Neural cell (in vitro differentiated cells): Measurements from ENCODE around the gene RELT. TPM values are rescaled to one million over a fixed set of nuclear protein-coding genes. Genes with fewer than 3 reads are reported as not detected.

ENCODE experiments used
- H2AFZ ChIP-seq: fragments of 200-600, 300-800 bp; sonication (generic), shearing (Covaris generic); 2 replicates; pipeline ENCODE4 v1.6.0; 2014; ENCODE audit warnings: low read depth, mild to moderate bottlenecking, antibody characterized with exemption, low read length, moderate library complexity
- H3F3A ChIP-seq: fragments of 200-600 bp; shearing (Covaris generic); 2 replicates; pipeline ENCODE4 v1.6.1; 2016; ENCODE audit warnings: mild to moderate bottlenecking, moderate library complexity, mixed read lengths, antibody characterized with exemption, low read length; ENCODE audit not compliant: insufficient read depth, poor library complexity, severe bottlenecking
- H3K27ac ChIP-seq: fragments of 200-600, 300-800 bp; sonication (generic), shearing (Covaris generic); 2 replicates; pipeline ENCODE4 v1.5.1; 2014; ENCODE audit warnings: mild to moderate bottlenecking, low read length, moderate library complexity
- H3K27me3 ChIP-seq: fragments of 300-800, 200-600 bp; sonication (generic), shearing (Covaris generic); 2 replicates; pipeline ENCODE4 v1.6.0; 2014; ENCODE audit warnings: mild to moderate bottlenecking, low read depth, low read length, moderate library complexity; ENCODE audit not compliant: insufficient read depth
- H3K36me3 ChIP-seq: fragments of 300-800, 200-600 bp; sonication (generic), shearing (Covaris generic); 2 replicates; pipeline ENCODE4 v1.5.1; 2014; ENCODE audit warnings: mild to moderate bottlenecking, antibody characterized with exemption, low read length, moderate library complexity; ENCODE audit not compliant: insufficient read depth
- H3K4me2 ChIP-seq: fragments of 300-800, 200-600 bp; sonication (generic), shearing (Covaris generic); 2 replicates; pipeline ENCODE4 v1.6.0; 2014; ENCODE audit warnings: mild to moderate bottlenecking, low read length
- H3K4me3 ChIP-seq: fragments of 300-800, 200-600 bp; sonication (generic), shearing (Covaris generic); 2 replicates; pipeline ENCODE4 v1.5.1; 2014; ENCODE audit warnings: mild to moderate bottlenecking, low read length, moderate library complexity
- H3K79me2 ChIP-seq: fragments of 200-600 bp; shearing (Covaris generic); replicated peaks from 2 replicates; pipeline ENCODE4 v1.6.0; 2014; ENCODE audit warnings: mild to moderate bottlenecking, low read length, moderate library complexity; ENCODE audit not compliant: insufficient read depth
- H3K9ac ChIP-seq: fragments of 300-800, 200-600 bp; sonication (generic), shearing (Covaris generic); 2 replicates; pipeline ENCODE4 v1.6.1; 2016; ENCODE audit warnings: mild to moderate bottlenecking, low read length, mixed read lengths
- H3K9me2 ChIP-seq: fragments of 200-600 bp; shearing (Covaris generic); 2 replicates; pipeline ENCODE4 v1.6.1; 2016; ENCODE audit warnings: mild to moderate bottlenecking, low read length, mixed read lengths; ENCODE audit not compliant: insufficient read depth
- H3K9me3 ChIP-seq: fragments of 200-600, 300-800 bp; sonication (generic), shearing (Covaris generic); 2 replicates; pipeline ENCODE4 v1.6.1; 2016; ENCODE audit warnings: mild to moderate bottlenecking, mixed run types, low read length, moderate library complexity, mixed read lengths
- H4K20me1 ChIP-seq: fragments of 200-600 bp; shearing (Covaris generic); 2 replicates; pipeline ENCODE4 v1.6.1; 2016; ENCODE audit warnings: mild to moderate bottlenecking, mixed run types; ENCODE audit not compliant: insufficient read depth
- CTCF ChIP-seq: fragments of 450-650 bp; IDR thresholded peaks from 2 replicates; pipeline ENCODE4 v1.5.1; 2014; ENCODE audit warnings: antibody characterized with exemption, mild to moderate bottlenecking, moderate library complexity; ENCODE audit not compliant: poor library complexity, severe bottlenecking
- EZH2 ChIP-seq: fragments of 200-600, 300-800 bp; shearing (Covaris generic), sonication (generic); IDR thresholded peaks from 2 replicates; pipeline ENCODE4 v1.6.1; 2014; ENCODE audit warnings: antibody characterized with exemption, low read length, borderline replicate concordance, mild to moderate bottlenecking; ENCODE audit not compliant: insufficient read depth, poor library complexity, severe bottlenecking
- MXI1 ChIP-seq: fragments of 450-650 bp; conservative IDR thresholded peaks from 2 replicates; pipeline ENCODE4 v1.6.1; 2014; ENCODE audit warnings: antibody characterized with exemption, mild to moderate bottlenecking; ENCODE audit not compliant: poor library complexity, severe bottlenecking
- POLR2AphosphoS5 ChIP-seq: IDR thresholded peaks from 2 replicates; pipeline ENCODE4 v1.6.1; 2012
- RAD21 ChIP-seq: fragments of 450-650 bp; conservative IDR thresholded peaks from 2 replicates; pipeline ENCODE4 v1.6.1; 2014; ENCODE audit warnings: antibody characterized with exemption, mild to moderate bottlenecking, moderate library complexity
- REST ChIP-seq: IDR thresholded peaks from 2 replicates; pipeline ENCODE4 v1.6.1; 2012; ENCODE audit warnings: borderline replicate concordance
- SMC3 ChIP-seq: fragments of 450-650 bp; conservative IDR thresholded peaks from 2 replicates; pipeline ENCODE4 v1.6.1; 2014; ENCODE audit warnings: antibody characterized with exemption, mild to moderate bottlenecking, moderate library complexity; ENCODE audit not compliant: poor library complexity
- TAF1 ChIP-seq: IDR thresholded peaks from 2 replicates; pipeline ENCODE4 v1.6.1; 2012; ENCODE audit warnings: low read depth
- polyA plus RNA-seq: library from polyadenylated mRNA; depleted of rRNA; stranded (reverse); fragments of >200 nt; gene quantifications from 2 replicates; pipeline ENCODE4 v1.2.3, GENCODE V29; 2014

The RELT gene
- polyA plus RNA-seq, 1 donor from 2014 or later: 12.4 TPM

- H3K27ac ChIP-seq: no peak overlapping the region
- H3K9ac ChIP-seq: no peak overlapping the region
- H3K9me2 ChIP-seq: no peaks in the 10 kb centered on the region
- no peaks in the 10 kb centered on the region for H3K79me2 ChIP-seq
- TF ChIP-seq CTCF (no peak), EZH2 (no peak), SMC3 (no peak), TAF1 (no peak), POLR2AphosphoS5 (no peak), MXI1 (no peak), RAD21 (no peak)
- no peak overlapping the region for H3K4me3 ChIP-seq
- peaks cover 16% of the 10 kb centered on the region for H3K36me3 ChIP-seq
- no peak overlapping the region for H2AFZ ChIP-seq
- no peak overlapping the region for H3K4me2 ChIP-seq
- no peaks in the 10 kb centered on the region for H3K27me3 ChIP-seq
- H3F3A ChIP-seq: no peaks in the 10 kb centered on the region
- no peaks in the 10 kb centered on the region for H4K20me1 ChIP-seq
- H3K9me3 ChIP-seq: no peaks in the 10 kb centered on the region
Measured at GRCh38 chr11:73410627-73411026, 34.4 kb downstream of the RELT start.

- Histone ChIP-seq H3K79me2 (no peaks in the 10 kb centered on the region), H3K9me3 (no peaks in the 10 kb centered on the region), H3F3A (no peaks in the 10 kb centered on the region), H2AFZ (no peak overlapping the region), H3K4me3 (no peak overlapping the region), H4K20me1 (no peaks in the 10 kb centered on the region), H3K9ac (no peak overlapping the region), H3K9me2 (no peaks in the 10 kb centered on the region), H3K27ac (no peak overlapping the region), H3K27me3 (no peaks in the 10 kb centered on the region), H3K36me3 (peaks cover 16% of the 10 kb centered on the region), H3K4me2 (no peak overlapping the region)
- no peak for TF ChIP-seq MXI1
- TF ChIP-seq POLR2AphosphoS5: no peak
- TF ChIP-seq TAF1: no peak
- TF ChIP-seq REST: no peak
- TF ChIP-seq SMC3: no peak
Measured at GRCh38 chr11:73411031-73411430, 34.8 kb downstream of the RELT start.

- Histone ChIP-seq H3K9me3 (no peaks in the 10 kb centered on the region), H3K79me2 (no peaks in the 10 kb centered on the region), H4K20me1 (no peaks in the 10 kb centered on the region), H3K27ac (no peak overlapping the region), H3K9ac (no peak overlapping the region), H3K36me3 (peaks cover 13% of the 10 kb centered on the region), H3F3A (no peaks in the 10 kb centered on the region), H2AFZ (no peak overlapping the region), H3K27me3 (no peaks in the 10 kb centered on the region), H3K4me2 (no peak overlapping the region), H3K9me2 (no peaks in the 10 kb centered on the region), H3K4me3 (no peak overlapping the region)
- TF ChIP-seq RAD21 (no peak), REST (no peak), MXI1 (no peak), CTCF (no peak), TAF1 (no peak), SMC3 (no peak)
Measured at GRCh38 chr11:73412308-73412707, 36.1 kb downstream of the RELT start.
